Measurements from ENCODE around the gene PARN.

DNA sequence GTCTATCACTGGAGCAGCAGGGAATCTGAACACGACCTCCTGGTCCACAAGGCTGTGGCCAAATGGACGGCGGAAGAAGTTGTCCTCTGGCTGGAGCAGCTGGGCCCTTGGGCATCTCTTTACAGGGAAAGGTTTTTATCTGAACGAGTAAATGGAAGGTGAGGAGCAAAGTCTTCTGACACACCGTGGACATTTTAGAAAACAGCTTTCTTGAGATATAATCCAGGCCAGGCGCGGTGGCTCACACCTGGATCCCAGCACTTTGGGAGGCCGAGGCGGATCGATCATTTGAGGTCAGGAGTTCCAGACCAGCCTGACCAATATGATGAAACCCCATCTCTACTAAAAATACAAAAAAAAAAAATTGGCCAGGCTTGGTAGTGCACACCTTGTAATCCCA lies 19.8 kb upstream of the PARN start:
- TF ChIP-seq EZH2 (IDR thresholded peaks at IDR 0.05; ENCODE audit: insufficient read depth, poor library complexity, severe bottlenecking) (no peak), EZH2phosphoT487 (IDR thresholded peaks at IDR 0.05; ENCODE audit: insufficient read depth, low read depth) (no peak)
